ENCODE measurements around the gene RASGRP1. TPM values are rescaled to one million over a fixed set of nuclear protein-coding genes. Genes with fewer than 3 reads are reported as not detected.

Gene RASGRP1
- total RNA-seq, 2 donors from 2014 or later, result 7.0 to 8.8 TPM

DNA sequence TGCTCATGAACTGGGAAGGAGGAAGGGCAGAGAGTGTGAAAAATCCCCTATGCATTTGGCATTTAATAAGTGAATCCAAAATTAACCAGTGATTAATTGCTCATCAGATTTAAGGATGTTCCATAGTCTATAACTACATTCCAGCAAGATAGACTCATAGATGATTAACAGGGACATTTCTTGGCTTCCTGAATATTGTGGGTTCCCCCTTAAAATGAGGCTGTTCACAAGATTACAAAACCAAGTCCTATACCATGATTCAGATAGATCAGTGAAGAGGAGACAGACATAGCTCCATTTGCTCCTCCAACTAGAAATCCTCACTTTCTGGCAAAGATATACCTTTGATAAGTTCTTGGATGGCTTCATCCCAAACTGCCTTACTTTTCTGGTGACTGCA lies 15.4 kb downstream of the RASGRP1 start:
- Histone ChIP-seq H3K27me3 (ENCODE audit: control insufficient read depth, insufficient read depth, low read length, poor library complexity, severe bottlenecking) (peaks cover 2% of the 10 kb centered on the region), H3K9ac (ENCODE audit: extremely low read depth, low read length, poor library complexity, severe bottlenecking) (no peak overlapping the region), H3K4me3 (ENCODE audit: low read length) (no peak overlapping the region), H3K9me3 (ENCODE audit: control insufficient read depth, low read length) (no peaks in the 10 kb centered on the region), H3K4me1 (ENCODE audit: control insufficient read depth, insufficient read depth, low read length) (peaks cover 17% of the 10 kb centered on the region), H3K27ac (ENCODE audit: low read depth, low read length) (no peak overlapping the region), H3K36me3 (ENCODE audit: control insufficient read depth, insufficient read depth, low read length) (no peaks in the 10 kb centered on the region)
- Mint-ChIP-seq H3K27me3 (ENCODE audit: insufficient read depth) (peaks cover 11% of the 10 kb centered on the region), H3K27ac (no peak overlapping the region), H3K4me3 (no peak overlapping the region), H3K9me3 (no peaks in the 10 kb centered on the region), H3K4me1 (peaks cover 30% of the 10 kb centered on the region), H3K36me3 (ENCODE audit: low read depth) (no peaks in the 10 kb centered on the region)
- TF ChIP-seq, protein P1, sequence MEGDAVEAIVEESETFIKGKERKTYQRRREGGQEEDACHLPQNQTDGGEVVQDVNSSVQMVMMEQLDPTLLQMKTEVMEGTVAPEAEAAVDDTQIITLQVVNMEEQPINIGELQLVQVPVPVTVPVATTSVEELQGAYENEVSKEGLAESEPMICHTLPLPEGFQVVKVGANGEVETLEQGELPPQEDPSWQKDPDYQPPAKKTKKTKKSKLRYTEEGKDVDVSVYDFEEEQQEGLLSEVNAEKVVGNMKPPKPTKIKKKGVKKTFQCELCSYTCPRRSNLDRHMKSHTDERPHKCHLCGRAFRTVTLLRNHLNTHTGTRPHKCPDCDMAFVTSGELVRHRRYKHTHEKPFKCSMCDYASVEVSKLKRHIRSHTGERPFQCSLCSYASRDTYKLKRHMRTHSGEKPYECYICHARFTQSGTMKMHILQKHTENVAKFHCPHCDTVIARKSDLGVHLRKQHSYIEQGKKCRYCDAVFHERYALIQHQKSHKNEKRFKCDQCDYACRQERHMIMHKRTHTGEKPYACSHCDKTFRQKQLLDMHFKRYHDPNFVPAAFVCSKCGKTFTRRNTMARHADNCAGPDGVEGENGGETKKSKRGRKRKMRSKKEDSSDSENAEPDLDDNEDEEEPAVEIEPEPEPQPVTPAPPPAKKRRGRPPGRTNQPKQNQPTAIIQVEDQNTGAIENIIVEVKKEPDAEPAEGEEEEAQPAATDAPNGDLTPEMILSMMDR (conservative IDR thresholded peaks at IDR 0.05), result no peak
- no peak for DNase-seq

DNA sequence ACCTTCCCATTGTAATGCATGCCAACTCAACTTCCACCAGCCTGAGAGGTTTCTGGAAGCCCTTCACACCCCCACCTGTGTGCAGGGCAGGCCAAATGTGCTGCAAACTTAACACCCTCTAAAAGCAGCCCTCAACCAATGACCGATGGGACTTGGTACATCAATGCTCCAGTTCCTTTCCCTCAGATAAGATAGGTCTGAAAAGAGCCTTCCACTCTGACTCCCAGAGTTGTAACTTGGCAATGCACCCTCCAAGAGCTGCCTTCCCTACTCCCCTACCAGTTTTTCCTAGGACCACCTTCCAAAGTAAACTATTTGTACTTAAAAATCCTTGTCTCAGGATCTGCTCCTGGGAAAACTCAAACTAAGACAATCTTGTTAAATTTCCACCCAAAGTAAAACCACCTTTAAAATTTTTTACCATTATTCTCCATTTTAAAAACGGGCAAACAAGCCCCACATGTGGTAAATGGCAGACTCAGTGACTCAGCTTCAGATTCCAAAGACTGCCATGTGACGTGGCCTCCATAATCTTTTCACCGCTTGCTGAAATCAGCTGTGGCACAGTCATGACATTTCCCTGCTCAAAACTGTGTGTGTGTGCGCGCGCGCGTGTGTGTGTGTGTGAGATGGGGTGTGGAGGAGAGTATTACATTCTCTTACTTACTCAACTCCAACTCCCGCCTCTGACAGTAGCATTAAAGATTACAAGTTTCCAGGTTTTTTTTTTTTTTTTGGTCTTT lies 17.2 kb downstream of the RASGRP1 start:
- Histone ChIP-seq H3K36me3 (ENCODE audit: control insufficient read depth, insufficient read depth, low read length) (no peaks in the 10 kb centered on the region), H3K9me3 (ENCODE audit: control insufficient read depth, low read length) (no peaks in the 10 kb centered on the region), H3K27ac (ENCODE audit: low read depth, low read length) (no peak overlapping the region), H3K9ac (ENCODE audit: extremely low read depth, low read length, poor library complexity, severe bottlenecking) (no peak overlapping the region), H3K4me1 (ENCODE audit: control insufficient read depth, insufficient read depth, low read length) (peaks cover 6% of the 10 kb centered on the region), H3K4me3 (ENCODE audit: low read length) (no peak overlapping the region), H3K27me3 (ENCODE audit: control insufficient read depth, insufficient read depth, low read length, poor library complexity, severe bottlenecking) (peaks cover 5% of the 10 kb centered on the region)
- Mint-ChIP-seq H3K4me3 (no peak overlapping the region), H3K36me3 (ENCODE audit: low read depth) (no peaks in the 10 kb centered on the region), H3K4me1 (peaks cover 12% of the 10 kb centered on the region), H3K27me3 (ENCODE audit: insufficient read depth) (peaks cover 11% of the 10 kb centered on the region), H3K27ac (no peak overlapping the region), H3K9me3 (no peaks in the 10 kb centered on the region)
- DNase-seq, result no peak
- 91 to 96% methylated on average over 3 to 5 of the region's 10 CpGs for WGBS, 2 experiments (ENCODE audit: insufficient coverage in 1 of 2, insufficient read length in 1 of 2)
- TF ChIP-seq, protein P1 (conservative IDR thresholded peaks at IDR 0.05), result peak; percentile 15

DNA sequence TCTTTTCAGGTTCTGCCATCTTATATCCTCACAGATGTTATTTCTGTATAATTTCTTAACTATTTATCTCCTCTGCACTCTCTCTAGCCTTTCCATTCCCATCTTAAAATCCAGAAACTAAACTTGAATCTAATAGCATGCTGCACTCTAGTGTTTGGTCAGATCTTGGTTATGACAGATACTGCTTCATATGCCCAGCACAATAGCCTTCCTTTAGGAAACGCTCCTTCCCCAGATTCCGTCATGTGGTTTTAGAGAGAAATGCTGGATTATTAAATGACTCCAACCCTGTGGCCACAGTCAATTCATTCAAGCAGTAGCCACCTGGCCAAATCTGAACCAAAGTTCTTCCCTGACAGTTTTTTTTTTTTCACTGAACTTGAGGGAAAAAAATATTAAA lies 19.4 kb downstream of the RASGRP1 start:
- TF ChIP-seq, protein P1 (conservative IDR thresholded peaks at IDR 0.05), result no peak
- Histone ChIP-seq H3K9ac (ENCODE audit: extremely low read depth, low read length, poor library complexity, severe bottlenecking) (no peak overlapping the region), H3K9me3 (ENCODE audit: control insufficient read depth, low read length) (no peaks in the 10 kb centered on the region), H3K27ac (ENCODE audit: low read depth, low read length) (no peak overlapping the region), H3K4me3 (ENCODE audit: low read length) (no peak overlapping the region), H3K36me3 (ENCODE audit: control insufficient read depth, insufficient read depth, low read length) (no peaks in the 10 kb centered on the region), H3K27me3 (ENCODE audit: control insufficient read depth, insufficient read depth, low read length, poor library complexity, severe bottlenecking) (peaks cover 5% of the 10 kb centered on the region), H3K4me1 (ENCODE audit: control insufficient read depth, insufficient read depth, low read length) (no peaks in the 10 kb centered on the region)
- Mint-ChIP-seq H3K4me1 (peaks cover 4% of the 10 kb centered on the region), H3K9me3 (no peaks in the 10 kb centered on the region), H3K4me3 (no peak overlapping the region), H3K36me3 (ENCODE audit: low read depth) (no peaks in the 10 kb centered on the region), H3K27me3 (ENCODE audit: insufficient read depth) (peaks cover 13% of the 10 kb centered on the region), H3K27ac (no peak overlapping the region)
- DNase-seq, result no peak
- 83 to 100% methylated on average over 1 to 2 of the region's 2 CpGs for WGBS, 2 experiments (ENCODE audit: insufficient coverage in 1 of 2, insufficient read length in 1 of 2)
